Measurements from ENCODE around the gene AUH.

Gene AUH

GRCh38 chr9:91305596-91306295 lies 56.0 kb downstream of the AUH start:
- H3K36me3 ChIP-seq (ENCODE audit: control insufficient read depth, insufficient read depth, low read length) = no peaks in the 10 kb centered on the region
- H3K4me1 ChIP-seq (ENCODE audit: control insufficient read depth, insufficient read depth, low read length, poor library complexity, severe bottlenecking) = no peaks in the 10 kb centered on the region
- no peaks in the 10 kb centered on the region for H3K27me3 ChIP-seq (replicated peaks; ENCODE audit: control insufficient read depth, insufficient read depth, low read length, poor library complexity, severe bottlenecking)
- no peak overlapping the region for H3K27ac ChIP-seq (ENCODE audit: insufficient read depth, low read length, poor library complexity, severe bottlenecking)
- H3K4me3 ChIP-seq (ENCODE audit: insufficient read depth, low read depth, low read length, poor library complexity, severe bottlenecking) = no peak overlapping the region
- H3K9me3 ChIP-seq (ENCODE audit: control insufficient read depth, low read length) = no peaks in the 10 kb centered on the region
- DNase-seq = no peak

GRCh38 chr9:91303741-91304415 lies 57.8 kb downstream of the AUH start:
- no peaks in the 10 kb centered on the region for H3K9me3 ChIP-seq (ENCODE audit: control insufficient read depth, low read length)
- no peaks in the 10 kb centered on the region for H3K36me3 ChIP-seq (ENCODE audit: control insufficient read depth, insufficient read depth, low read length)
- no peaks in the 10 kb centered on the region for H3K4me1 ChIP-seq (ENCODE audit: control insufficient read depth, insufficient read depth, low read length, poor library complexity, severe bottlenecking)
- H3K27me3 ChIP-seq (replicated peaks; ENCODE audit: control insufficient read depth, insufficient read depth, low read length, poor library complexity, severe bottlenecking) = no peaks in the 10 kb centered on the region
- H3K4me3 ChIP-seq (ENCODE audit: insufficient read depth, low read depth, low read length, poor library complexity, severe bottlenecking) = no peak overlapping the region
- DNase-seq = no peak
- no peak overlapping the region for H3K27ac ChIP-seq (ENCODE audit: insufficient read depth, low read length, poor library complexity, severe bottlenecking)

- no peaks in the 10 kb centered on the region for H3K36me3 ChIP-seq (ENCODE audit: control insufficient read depth, insufficient read depth, low read length)
- no peak for DNase-seq
- no peaks in the 10 kb centered on the region for H3K27me3 ChIP-seq (replicated peaks; ENCODE audit: control insufficient read depth, insufficient read depth, low read length, poor library complexity, severe bottlenecking)
- H3K4me1 ChIP-seq (ENCODE audit: control insufficient read depth, insufficient read depth, low read length, poor library complexity, severe bottlenecking) = no peaks in the 10 kb centered on the region
- H3K27ac ChIP-seq (ENCODE audit: insufficient read depth, low read length, poor library complexity, severe bottlenecking) = no peak overlapping the region
- H3K4me3 ChIP-seq (ENCODE audit: insufficient read depth, low read depth, low read length, poor library complexity, severe bottlenecking) = no peak overlapping the region
- no peaks in the 10 kb centered on the region for H3K9me3 ChIP-seq (ENCODE audit: control insufficient read depth, low read length)
Observed at GRCh38 chr9:91302831-91303230, 58.9 kb downstream of the AUH start.

GRCh38 chr9:91301161-91301560 lies 60.6 kb downstream of the AUH start:
- H3K4me1 ChIP-seq (ENCODE audit: control insufficient read depth, insufficient read depth, low read length, poor library complexity, severe bottlenecking) = no peaks in the 10 kb centered on the region
- H3K36me3 ChIP-seq (ENCODE audit: control insufficient read depth, insufficient read depth, low read length) = no peaks in the 10 kb centered on the region
- no peak overlapping the region for H3K4me3 ChIP-seq (ENCODE audit: insufficient read depth, low read depth, low read length, poor library complexity, severe bottlenecking)
- DNase-seq = no peak
- H3K9me3 ChIP-seq (ENCODE audit: control insufficient read depth, low read length) = no peaks in the 10 kb centered on the region
- H3K27ac ChIP-seq (ENCODE audit: insufficient read depth, low read length, poor library complexity, severe bottlenecking) = no peak overlapping the region
- H3K27me3 ChIP-seq (replicated peaks; ENCODE audit: control insufficient read depth, insufficient read depth, low read length, poor library complexity, severe bottlenecking) = no peaks in the 10 kb centered on the region

- Histone ChIP-seq H3K27ac (ENCODE audit: insufficient read depth, low read length, poor library complexity, severe bottlenecking) (no peak overlapping the region), H3K4me1 (ENCODE audit: control insufficient read depth, insufficient read depth, low read length, poor library complexity, severe bottlenecking) (no peaks in the 10 kb centered on the region)
- DNase-seq = no peak
Observed at GRCh38 chr9:91298311-91298710, 63.4 kb downstream of the AUH start.

GRCh38 chr9:91297306-91297705 lies 64.4 kb downstream of the AUH start:
- Histone ChIP-seq H3K4me3 (ENCODE audit: insufficient read depth, low read depth, low read length, poor library complexity, severe bottlenecking) (no peak overlapping the region), H3K27me3 (replicated peaks; ENCODE audit: control insufficient read depth, insufficient read depth, low read length, poor library complexity, severe bottlenecking) (no peaks in the 10 kb centered on the region), H3K27ac (ENCODE audit: insufficient read depth, low read length, poor library complexity, severe bottlenecking) (no peak overlapping the region), H3K36me3 (ENCODE audit: control insufficient read depth, insufficient read depth, low read length) (peaks cover 17% of the 10 kb centered on the region), H3K9me3 (ENCODE audit: control insufficient read depth, low read length) (no peaks in the 10 kb centered on the region), H3K4me1 (ENCODE audit: control insufficient read depth, insufficient read depth, low read length, poor library complexity, severe bottlenecking) (no peaks in the 10 kb centered on the region)
- no peak for DNase-seq

More at GRCh38 chr9:91298311-91298710, 63.4 kb downstream of the AUH start:
- Histone ChIP-seq H3K27me3 (replicated peaks; ENCODE audit: control insufficient read depth, insufficient read depth, low read length, poor library complexity, severe bottlenecking) (no peaks in the 10 kb centered on the region), H3K36me3 (ENCODE audit: control insufficient read depth, insufficient read depth, low read length) (peaks cover 10% of the 10 kb centered on the region), H3K4me3 (ENCODE audit: insufficient read depth, low read depth, low read length, poor library complexity, severe bottlenecking) (no peak overlapping the region), H3K9me3 (ENCODE audit: control insufficient read depth, low read length) (no peaks in the 10 kb centered on the region)

GRCh38 chr9:91296354-91296753 lies 65.4 kb downstream of the AUH start:
- peaks cover 17% of the 10 kb centered on the region for H3K36me3 ChIP-seq (ENCODE audit: control insufficient read depth, insufficient read depth, low read length)
- H3K4me1 ChIP-seq (ENCODE audit: control insufficient read depth, insufficient read depth, low read length, poor library complexity, severe bottlenecking) = no peaks in the 10 kb centered on the region
- no peak overlapping the region for H3K27ac ChIP-seq (ENCODE audit: insufficient read depth, low read length, poor library complexity, severe bottlenecking)
- H3K27me3 ChIP-seq (replicated peaks; ENCODE audit: control insufficient read depth, insufficient read depth, low read length, poor library complexity, severe bottlenecking) = no peaks in the 10 kb centered on the region
- DNase-seq = no peak
- H3K4me3 ChIP-seq (ENCODE audit: insufficient read depth, low read depth, low read length, poor library complexity, severe bottlenecking) = no peak overlapping the region
- H3K9me3 ChIP-seq (ENCODE audit: control insufficient read depth, low read length) = no peaks in the 10 kb centered on the region

GRCh38 chr9:91295357-91295756 lies 66.4 kb downstream of the AUH start:
- Histone ChIP-seq H3K9me3 (ENCODE audit: control insufficient read depth, low read length) (no peaks in the 10 kb centered on the region), H3K27ac (ENCODE audit: insufficient read depth, low read length, poor library complexity, severe bottlenecking) (no peak overlapping the region), H3K4me3 (ENCODE audit: insufficient read depth, low read depth, low read length, poor library complexity, severe bottlenecking) (no peak overlapping the region), H3K36me3 (ENCODE audit: control insufficient read depth, insufficient read depth, low read length) (peaks cover 17% of the 10 kb centered on the region), H3K4me1 (ENCODE audit: control insufficient read depth, insufficient read depth, low read length, poor library complexity, severe bottlenecking) (no peaks in the 10 kb centered on the region), H3K27me3 (replicated peaks; ENCODE audit: control insufficient read depth, insufficient read depth, low read length, poor library complexity, severe bottlenecking) (no peaks in the 10 kb centered on the region)
- DNase-seq = no peak

GRCh38 chr9:91291866-91292265 lies 69.9 kb downstream of the AUH start:
- Histone ChIP-seq H3K27me3 (replicated peaks; ENCODE audit: control insufficient read depth, insufficient read depth, low read length, poor library complexity, severe bottlenecking) (no peaks in the 10 kb centered on the region), H3K36me3 (ENCODE audit: control insufficient read depth, insufficient read depth, low read length) (peaks cover 17% of the 10 kb centered on the region), H3K9me3 (ENCODE audit: control insufficient read depth, low read length) (no peaks in the 10 kb centered on the region), H3K4me3 (ENCODE audit: insufficient read depth, low read depth, low read length, poor library complexity, severe bottlenecking) (no peak overlapping the region), H3K27ac (ENCODE audit: insufficient read depth, low read length, poor library complexity, severe bottlenecking) (no peak overlapping the region), H3K4me1 (ENCODE audit: control insufficient read depth, insufficient read depth, low read length, poor library complexity, severe bottlenecking) (no peaks in the 10 kb centered on the region)
- DNase-seq = no peak

- Histone ChIP-seq H3K36me3 (ENCODE audit: control insufficient read depth, insufficient read depth, low read length) (peaks cover 14% of the 10 kb centered on the region), H3K4me1 (ENCODE audit: control insufficient read depth, insufficient read depth, low read length, poor library complexity, severe bottlenecking) (no peaks in the 10 kb centered on the region), H3K9me3 (ENCODE audit: control insufficient read depth, low read length) (no peaks in the 10 kb centered on the region), H3K27ac (ENCODE audit: insufficient read depth, low read length, poor library complexity, severe bottlenecking) (no peak overlapping the region), H3K4me3 (ENCODE audit: insufficient read depth, low read depth, low read length, poor library complexity, severe bottlenecking) (no peak overlapping the region), H3K27me3 (replicated peaks; ENCODE audit: control insufficient read depth, insufficient read depth, low read length, poor library complexity, severe bottlenecking) (no peaks in the 10 kb centered on the region)
- no peak for DNase-seq
Observed at GRCh38 chr9:91289244-91289643, 72.5 kb downstream of the AUH start.

Data from effector memory CD4-positive, alpha-beta T cell (primary cell).